ENCODE measurements around the gene TRIB2. TPM values are rescaled to one million over a fixed set of nuclear protein-coding genes. Genes with fewer than 3 reads are reported as not detected.

The TRIB2 gene
- total and polyA plus RNA-seq, 2 donors (not counting 3 experiments of a cell fraction or from before 2014, with no cell fraction given) = 15.8 to 20.5 TPM

- ChIA-PET CTCF (interaction anchor here (0.9 kb wide), 1 partner anchor 188 kb away, joined by 4 read pairs; no protein-coding TSS in a partner anchor), POLR2A (no interaction called here)
- Histone ChIP-seq H3K36me3 (ENCODE audit: control insufficient read depth in 2 of 2, extremely low read depth in 1 of 2, insufficient read depth in 2 of 2, low read length in 2 of 2) (peaks cover 0 to 7% of the 10 kb centered on the region in 2 experiments), H3K4me2 (ENCODE audit: insufficient read depth, low read length) (no peak overlapping the region), H2AFZ (ENCODE audit: low read depth, low read length) (no peak overlapping the region), H3K4me1 (ENCODE audit: control insufficient read depth, extremely low read depth, insufficient read depth, low read length) (peaks cover 5% of the 10 kb centered on the region), H3K9ac (replicated peaks; ENCODE audit: extremely low read depth, insufficient read depth, low read length) (no peak overlapping the region), H3K79me2 (ENCODE audit: control insufficient read depth, insufficient read depth, low read length) (no peaks in the 10 kb centered on the region), H3K9me3 (replicated peaks; ENCODE audit: control insufficient read depth, insufficient read depth, low read length) (no peaks in the 10 kb centered on the region), H3K4me3 (replicated peaks in 1 of 3; ENCODE audit: insufficient read depth in 1 of 3, low read depth in 1 of 3, low read length in 3 of 3) (no peak overlapping the region), H3K27me3 (ENCODE audit: control insufficient read depth in 2 of 2, insufficient read depth in 2 of 2, low read length in 2 of 2) (no peaks in the 10 kb centered on the region), H3K9me1 (replicated peaks; ENCODE audit: control insufficient read depth, extremely low read depth, insufficient read depth, low read length) (no peaks in the 10 kb centered on the region), H4K20me1 (replicated peaks; ENCODE audit: control insufficient read depth, extremely low read depth, insufficient read depth, low read length) (no peaks in the 10 kb centered on the region), H3K27ac (ENCODE audit: insufficient read depth, low read depth, low read length) (no peak overlapping the region)
- FAIRE-seq = no peak
- no peak for DNase-seq (ENCODE audit: low read depth, low spot score)
- intact Hi-C loops (cut with micrococcal nuclease) = no loop called here
- no TSS peak for BruUV-seq (replicated peaks)
- dilution Hi-C loops (cut with MboI; ENCODE audit: extremely low pct_ligation_motif_present, low sequenced_read_pairs) = no loop called here
- TF ChIP-seq EZH2 (IDR thresholded peaks at IDR 0.05; ENCODE audit: borderline replicate concordance, low read depth, low read length, severe bottlenecking) (no peak), CTCF (IDR thresholded peaks at IDR 0.05; ENCODE audit: extremely low read depth in 1 of 2, insufficient read depth in 1 of 2, low read depth in 1 of 2, low read length in 2 of 2) (no peak), GATA2 (IDR thresholded peaks at IDR 0.05; ENCODE audit: insufficient read depth, insufficient read length, low read depth, low read length) (no peak), FOS (IDR thresholded peaks at IDR 0.05; ENCODE audit: borderline replicate concordance, insufficient read depth, low read length) (no peak), MAX (IDR thresholded peaks at IDR 0.05; ENCODE audit: insufficient read depth, insufficient read length) (no peak), JUN (IDR thresholded peaks at IDR 0.05; ENCODE audit: borderline replicate concordance, insufficient read depth, insufficient read length, low read depth) (no peak), MYC (IDR thresholded peaks at IDR 0.05; ENCODE audit: low read depth, low read length) (no peak), POLR2AphosphoS5 (IDR thresholded peaks at IDR 0.05; ENCODE audit: insufficient read depth, low read depth, low read length) (no peak)
Observed at GRCh38 chr2:12742891-12743290, 26.2 kb downstream of the TRIB2 start.
